Transverse colon (tissue), 4 donors: ENCODE data around the gene FETUB. TPM values are rescaled to one million over a fixed set of nuclear protein-coding genes. Genes with fewer than 3 reads are reported as not detected.

ENCODE experiments used
- DNase-seq: peaks from one replicate; pipeline ENCODE4 v3.0.0-alpha.2; 2019
- H3K27ac ChIP-seq, 4 donors: fragments of 200-600 bp; sonication (generic); 2 replicates each; pipeline ENCODE4 v1.5.1; 2016 to 2018; ENCODE audit warnings: inconsistent platforms in 4 of 4
- H3K27me3 ChIP-seq: fragments of 200-600 bp; sonication (generic); 2 replicates; pipeline ENCODE4 v1.5.1; 2017; ENCODE audit warnings: inconsistent platforms
- H3K36me3 ChIP-seq, 4 donors: fragments of 200-600 bp; sonication (generic); 2 replicates each; pipeline ENCODE4 v1.5.1; 2017 to 2019; ENCODE audit warnings: inconsistent platforms in 4 of 4
- H3K4me1 ChIP-seq, 4 donors: fragments of 200-600 bp; sonication (generic); 2 replicates each; pipeline ENCODE4 v1.5.1; 2017 to 2020; ENCODE audit warnings: inconsistent platforms in 4 of 4
- H3K4me3 ChIP-seq, 4 donors: fragments of 200-600 bp; sonication (generic); 1 replicate in 1 of 4; 2 replicates in 3 of 4; pipeline versions ENCODE4 v1.5.1 to v1.6.1; 2017 to 2019; ENCODE audit warnings: inconsistent platforms in 4 of 4
- H3K9me3 ChIP-seq, 2 donors: fragments of 200-600 bp; sonication (generic); 2 replicates each; pipeline ENCODE4 v1.5.1; 2017 to 2019; ENCODE audit warnings: inconsistent platforms in 2 of 2
- EP300 ChIP-seq: sonication (generic); formaldehyde crosslinking; IDR thresholded peaks from one replicate; pipeline ENCODE4 v1.6.1; 2017; ENCODE audit warnings: antibody characterized with exemption, low read depth
- POLR2A ChIP-seq: fragments of 450-650 bp; IDR thresholded peaks from one replicate; pipeline ENCODE4 v1.6.1; 2016; ENCODE audit warnings: antibody characterized with exemption, mild to moderate bottlenecking, moderate library complexity
- POLR2AphosphoS5 ChIP-seq, 3 donors: sonication (generic); formaldehyde crosslinking; IDR thresholded peaks; one replicate each; pipeline ENCODE4 v1.6.1; 2016; ENCODE audit warnings: antibody characterized with exemption in 3 of 3
- WGBS, 2 donors: methylation state at CpG; one replicate each; pipeline ENCODE4 v1.1.5; 2018; ENCODE audit warnings: low coverage in 1 of 2; 5-methylcytosine and 5-hydroxymethylcytosine counted together
- in situ Hi-C, 4 donors: fragments of 200-750 bp; cut with MboI; loops; one replicate each; pipeline versions ENCODE4 v1.15.0 to v1.15.1; 2017; ENCODE audit warnings: low sequenced_read_pairs in 3 of 4, low pct_ligation_motif_present in 1 of 4, low pct_unique_long_range_greater_than_20kb in 1 of 4
- intact Hi-C: fragments of 100-400 bp; cut with DNase I; formaldehyde crosslinking; loops from one replicate; pipeline ENCODE4 v1.15.1; 2023; ENCODE audit warnings: low total_unique reads
- total RNA-seq, 4 donors: library from RNA; depleted of rRNA; stranded (reverse); fragments of >200 nt; gene quantifications; one replicate each; pipeline ENCODE4 v1.1.0, GENCODE V29; 2016
- TF ChIP-seq, protein P1 (sequence below), 5 experiments: fragments of 200-600 bp in 3 of 5; fragments of 450-650 bp in 2 of 5; sonication (generic) in 3 of 5; IDR thresholded peaks; 1 replicate in 2 of 5; 2 replicates in 3 of 5; pipeline ENCODE4 v1.5.1; 2016 to 2017; ENCODE audit warnings: antibody characterized with exemption in 5 of 5, inconsistent platforms in 3 of 5, mild to moderate bottlenecking in 2 of 5, moderate library complexity in 1 of 5

The FETUB gene
- total RNA-seq, 4 donors from 2014 or later: not detected

DNA sequence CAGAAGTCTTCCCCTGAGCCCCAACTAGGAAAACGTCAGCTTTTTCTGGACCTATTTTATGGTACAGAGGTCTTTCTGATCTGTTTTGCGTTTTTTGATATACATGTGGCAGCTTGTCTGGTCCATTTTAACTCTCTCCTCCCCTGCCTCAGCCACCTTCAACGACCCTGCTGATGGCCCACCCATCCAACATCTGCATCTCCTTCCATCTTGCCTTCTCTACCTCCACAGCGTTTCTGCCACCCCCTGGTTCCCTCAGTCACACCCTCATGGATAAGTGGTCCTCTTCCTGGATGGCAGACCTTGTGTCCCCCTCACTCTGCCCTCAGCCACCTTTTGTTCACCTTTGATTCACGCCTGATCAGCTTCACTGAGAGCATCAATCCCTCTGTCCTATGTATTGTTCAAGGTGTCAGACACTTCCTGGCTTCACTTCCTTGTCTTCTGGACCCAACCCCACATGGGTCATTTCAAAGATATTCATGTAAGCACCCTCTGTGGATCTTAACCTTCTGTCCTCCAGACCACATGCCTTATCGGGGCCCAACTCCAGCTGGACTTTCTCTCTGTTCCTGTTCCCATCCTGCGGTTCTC lies 13.8 kb upstream of the FETUB start:
- TF ChIP-seq, protein P1, sequence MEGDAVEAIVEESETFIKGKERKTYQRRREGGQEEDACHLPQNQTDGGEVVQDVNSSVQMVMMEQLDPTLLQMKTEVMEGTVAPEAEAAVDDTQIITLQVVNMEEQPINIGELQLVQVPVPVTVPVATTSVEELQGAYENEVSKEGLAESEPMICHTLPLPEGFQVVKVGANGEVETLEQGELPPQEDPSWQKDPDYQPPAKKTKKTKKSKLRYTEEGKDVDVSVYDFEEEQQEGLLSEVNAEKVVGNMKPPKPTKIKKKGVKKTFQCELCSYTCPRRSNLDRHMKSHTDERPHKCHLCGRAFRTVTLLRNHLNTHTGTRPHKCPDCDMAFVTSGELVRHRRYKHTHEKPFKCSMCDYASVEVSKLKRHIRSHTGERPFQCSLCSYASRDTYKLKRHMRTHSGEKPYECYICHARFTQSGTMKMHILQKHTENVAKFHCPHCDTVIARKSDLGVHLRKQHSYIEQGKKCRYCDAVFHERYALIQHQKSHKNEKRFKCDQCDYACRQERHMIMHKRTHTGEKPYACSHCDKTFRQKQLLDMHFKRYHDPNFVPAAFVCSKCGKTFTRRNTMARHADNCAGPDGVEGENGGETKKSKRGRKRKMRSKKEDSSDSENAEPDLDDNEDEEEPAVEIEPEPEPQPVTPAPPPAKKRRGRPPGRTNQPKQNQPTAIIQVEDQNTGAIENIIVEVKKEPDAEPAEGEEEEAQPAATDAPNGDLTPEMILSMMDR (IDR thresholded peaks at IDR 0.05): no peak
- TF ChIP-seq EP300 (no peak), POLR2AphosphoS5 (IDR thresholded peaks at IDR 0.05) (no peak), POLR2A (no peak)
- Histone ChIP-seq H3K4me1 (no peaks in the 10 kb centered on the region), H3K36me3 (no peaks in the 10 kb centered on the region), H3K27me3 (no peaks in the 10 kb centered on the region), H3K27ac (no peak overlapping the region), H3K4me3 (no peak overlapping the region), H3K9me3 (no peaks in the 10 kb centered on the region)
- in situ Hi-C loops: no loop called here
- DNase-seq: no peak
- 51 to 64% methylated on average over 7 of the region's 7 CpGs for WGBS, 2 donors
- intact Hi-C loops: no loop called here

DNA sequence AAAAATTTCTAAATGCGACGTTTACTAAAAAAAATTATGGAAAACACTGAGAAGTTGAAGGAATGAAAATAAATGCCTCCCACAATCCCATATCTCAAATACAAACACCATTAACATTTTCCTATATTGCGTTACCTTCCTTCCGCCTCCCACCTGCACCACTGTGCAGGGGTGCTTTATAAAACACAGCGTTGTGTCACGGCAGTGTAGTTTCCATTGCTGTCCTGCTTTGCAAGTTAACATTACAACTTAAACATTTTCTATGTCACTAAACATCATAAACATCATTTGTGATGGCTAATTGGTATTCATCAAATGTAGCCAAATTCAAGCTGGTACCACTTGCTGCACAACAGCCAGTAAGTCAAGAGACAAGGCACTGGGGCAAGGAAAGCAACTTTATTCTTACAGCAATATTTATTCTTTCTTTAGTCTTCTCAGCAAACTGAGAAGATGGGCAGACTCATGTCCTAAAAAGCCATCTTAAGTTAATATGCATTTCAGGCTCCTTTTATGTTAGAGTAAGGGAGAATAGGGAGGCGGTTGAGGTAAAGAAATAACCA lies 12.3 kb upstream of the FETUB start:
- Histone ChIP-seq H3K4me3 (no peak overlapping the region), H3K27me3 (no peaks in the 10 kb centered on the region), H3K27ac (no peak overlapping the region), H3K4me1 (no peaks in the 10 kb centered on the region), H3K36me3 (no peaks in the 10 kb centered on the region), H3K9me3 (no peaks in the 10 kb centered on the region)
- in situ Hi-C loops (no loop called here), intact Hi-C loops (no loop called here)
- 93 to 95% methylated on average over 7 of the region's 7 CpGs for WGBS, 2 donors
- TF ChIP-seq POLR2AphosphoS5 (IDR thresholded peaks at IDR 0.05) (no peak), EP300 (no peak), POLR2A (no peak)
- TF ChIP-seq, protein P1 (IDR thresholded peaks at IDR 0.05): no peak
- DNase-seq: no peak

DNA sequence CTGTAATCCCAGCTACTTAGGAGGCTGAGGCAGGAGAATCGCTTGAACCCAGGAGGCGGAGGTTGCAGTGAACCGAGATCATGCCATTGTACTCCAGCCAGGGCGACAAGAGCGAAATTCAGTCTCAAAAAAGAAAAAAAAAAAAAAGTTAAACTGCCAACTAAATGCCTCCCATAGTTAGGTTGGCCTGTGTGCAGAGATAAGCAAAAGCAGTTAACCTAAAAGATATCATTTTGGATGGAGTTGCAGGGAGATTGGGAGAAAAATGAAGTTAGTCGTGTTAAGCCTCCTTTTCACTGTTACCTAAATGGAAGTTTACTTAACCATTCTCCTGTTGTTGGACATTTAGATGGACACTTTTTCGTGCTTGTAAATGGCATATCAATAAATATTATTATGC lies 11.4 kb upstream of the FETUB start:
- WGBS, 2 donors: 77 to 85% methylated on average over 2 to 7 of the region's 7 CpGs
- TF ChIP-seq POLR2AphosphoS5 (IDR thresholded peaks at IDR 0.05): no peak
- TF ChIP-seq, protein P1 (IDR thresholded peaks at IDR 0.05): no peak
- no peak for TF ChIP-seq EP300
- TF ChIP-seq POLR2A: no peak
- Histone ChIP-seq H3K27me3 (no peaks in the 10 kb centered on the region), H3K4me3 (no peak overlapping the region), H3K36me3 (no peaks in the 10 kb centered on the region), H3K9me3 (no peaks in the 10 kb centered on the region), H3K27ac (no peak overlapping the region), H3K4me1 (no peaks in the 10 kb centered on the region)
- in situ Hi-C loops: no loop called here
- intact Hi-C loops: no loop called here
- no peak for DNase-seq

DNA sequence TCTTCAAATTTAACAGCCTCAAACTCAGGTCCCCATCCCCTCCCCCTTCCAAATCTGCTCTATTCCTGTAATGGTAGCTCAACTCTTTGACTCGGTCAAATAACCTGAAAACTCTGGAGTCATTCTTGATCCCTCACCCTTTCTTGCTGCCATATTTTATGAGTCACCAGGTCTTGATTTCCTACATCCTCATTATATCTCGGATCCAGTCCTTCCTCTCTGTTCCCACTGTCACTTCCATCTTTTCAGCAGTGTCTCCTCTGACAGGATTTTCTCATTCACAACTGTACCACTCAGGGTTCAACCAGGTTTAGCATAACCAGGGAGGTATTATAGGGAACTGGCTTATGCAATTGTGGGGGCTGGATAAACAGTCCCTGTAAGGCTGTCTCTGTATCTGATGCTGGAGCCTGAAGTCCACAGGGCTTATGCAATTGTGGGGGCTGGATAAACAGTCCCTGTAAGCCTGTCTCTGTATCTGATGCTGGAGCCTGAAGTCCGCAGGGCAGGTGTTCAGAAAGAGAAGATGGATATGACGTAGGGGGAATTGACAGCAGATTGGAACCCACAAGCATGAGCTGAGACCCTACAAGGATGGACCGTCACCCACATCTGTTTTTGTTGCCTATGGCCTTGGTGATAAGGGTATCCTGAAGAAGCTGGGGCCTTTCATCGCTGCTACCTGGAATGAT lies 9.1 kb upstream of the FETUB start:
- no peaks in the 10 kb centered on the region for H3K4me1 ChIP-seq
- no peak overlapping the region for H3K27ac ChIP-seq
- no peaks in the 10 kb centered on the region for H3K36me3 ChIP-seq
- no peak for DNase-seq
- no peaks in the 10 kb centered on the region for H3K27me3 ChIP-seq
- in situ Hi-C loops: no loop called here
- TF ChIP-seq POLR2A (no peak), EP300 (no peak), POLR2AphosphoS5 (IDR thresholded peaks at IDR 0.05) (no peak)
- TF ChIP-seq, protein P1 (IDR thresholded peaks at IDR 0.05): no peak
- intact Hi-C loops: no loop called here
- 56 to 69% methylated on average over 3 to 6 of the region's 6 CpGs for WGBS, 2 donors
- H3K4me3 ChIP-seq: no peak overlapping the region
- no peaks in the 10 kb centered on the region for H3K9me3 ChIP-seq
